Esophagus muscularis mucosa (tissue), 3 donors: ENCODE results near the gene TET3.

Experiments
- CTCF ChIP-seq, 3 experiments: fragments of 200-600 bp in 2 of 3; fragments of 450-650 bp in 1 of 3; sonication (generic) in 2 of 3; IDR thresholded peaks; one replicate each; pipeline ENCODE4 v1.5.1; 2017 to 2019; ENCODE audit warnings: antibody characterized with exemption in 3 of 3, mild to moderate bottlenecking in 2 of 3, moderate library complexity in 1 of 3
- POLR2A ChIP-seq: fragments of 450-650 bp; IDR thresholded peaks from one replicate; pipeline ENCODE4 v1.6.1; 2017; ENCODE audit warnings: antibody characterized with exemption, moderate library complexity, mild to moderate bottlenecking, low read depth
- POLR2AphosphoS5 ChIP-seq, 2 donors: sonication (generic); formaldehyde crosslinking; IDR thresholded peaks; one replicate each; pipeline ENCODE4 v1.6.1; 2017; ENCODE audit warnings: antibody characterized with exemption in 2 of 2

DNA sequence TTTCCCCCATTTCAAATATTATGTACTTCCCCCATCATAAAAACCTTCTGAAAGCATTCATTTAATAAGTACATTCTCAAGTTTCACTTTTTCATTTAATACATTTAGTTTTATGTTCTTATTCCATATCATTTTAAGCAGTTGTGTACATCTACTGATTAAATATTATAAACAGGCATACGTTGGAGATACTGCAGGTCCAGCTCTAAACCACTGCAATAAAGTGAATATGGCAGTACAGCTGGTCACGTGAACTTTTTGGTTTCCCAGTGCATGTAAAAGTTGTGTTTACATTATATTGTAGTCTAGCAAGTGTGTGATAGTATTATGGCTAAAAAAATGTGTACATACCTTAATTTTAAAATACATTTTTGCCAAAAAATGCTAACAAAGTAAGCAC, 48.7 kb downstream of the TET3 start:
- TF ChIP-seq POLR2A (no peak), CTCF (IDR thresholded peaks at IDR 0.05) (no peak), POLR2AphosphoS5 (IDR thresholded peaks at IDR 0.05) (no peak)
